Activated CD4-positive, CD25-positive, alpha-beta regulatory T cell treated with anti-CD3 and anti-CD28 coated beads, Interleukin-2, amount 50 U/mL, for 24 hours (primary cell): ENCODE measurements around the gene ZNF184.
A peak's percentile ranks its signal among the peaks of the same experiment; 100 is the strongest.
"Not testable (repeated sequence)": the region's sequence is repeated elsewhere in the genome, so short reads cannot be mapped to it uniquely, and the experiment has no call there.

Source experiments
- ATAC-seq, 2 donors: fragments of 150-1000 bp; cut with Tn5 transposase; one replicate each; pipeline ENCODE4 v1.10.0; 2021; ENCODE audit warnings: mild to moderate bottlenecking in 1 of 2, moderate library complexity in 1 of 2

ZNF184 gene

GRCh38 chr6:27478706-27479318, 5.9 kb upstream of the ZNF184 start:
- peak; percentile 83 to 85 for ATAC-seq

- ATAC-seq: peak; percentile 0 to 5
Measured at GRCh38 chr6:27478141-27478705, 5.3 kb upstream of the ZNF184 start.

GRCh38 chr6:27477318-27478013, 4.6 kb upstream of the ZNF184 start:
- no peak for ATAC-seq

- no peak for ATAC-seq
Measured at GRCh38 chr6:27476090-27476489, 3.2 kb upstream of the ZNF184 start.

GRCh38 chr6:27474672-27475071, 1.8 kb upstream of the ZNF184 start:
- ATAC-seq: no peak

GRCh38 chr6:27474172-27474465, 1.2 kb upstream of the ZNF184 start:
- ATAC-seq: no peak

- ATAC-seq: peak; percentile 39 to 40
Measured at GRCh38 chr6:27472182-27472616, 706 bp downstream of the ZNF184 start.

- ATAC-seq: no peak
Measured at GRCh38 chr6:27471365-27472115, 1.4 kb downstream of the ZNF184 start.

GRCh38 chr6:27470023-27470422, 2.9 kb downstream of the ZNF184 start:
- ATAC-seq: no peak

- ATAC-seq: no peak
Measured at GRCh38 chr6:27468334-27468733, 4.6 kb downstream of the ZNF184 start.

- ATAC-seq: no peak
Measured at GRCh38 chr6:27452496-27452897, 20.4 kb downstream of the ZNF184 start.

GRCh38 chr6:27451660-27452390, 21.1 kb downstream of the ZNF184 start:
- no peak for ATAC-seq

GRCh38 chr6:27448456-27448855, 24.4 kb downstream of the ZNF184 start:
- no peak for ATAC-seq

GRCh38 chr6:27442932-27443331, 30.0 kb downstream of the ZNF184 start:
- no peak for ATAC-seq

- ATAC-seq: no peak
Measured at GRCh38 chr6:27441001-27441400, 31.9 kb downstream of the ZNF184 start.

GRCh38 chr6:27439371-27439770, 33.5 kb downstream of the ZNF184 start:
- no peak for ATAC-seq

GRCh38 chr6:27433714-27434113, 39.2 kb downstream of the ZNF184 start:
- ATAC-seq: no peak

- no peak for ATAC-seq
Measured at GRCh38 chr6:27428966-27429365, 43.9 kb downstream of the ZNF184 start.

- no peak for ATAC-seq
Measured at GRCh38 chr6:27428502-27428901, 44.4 kb downstream of the ZNF184 start.

GRCh38 chr6:27426045-27426620, 46.8 kb downstream of the ZNF184 start:
- no peak for ATAC-seq

GRCh38 chr6:27424851-27425250, 48.1 kb downstream of the ZNF184 start:
- ATAC-seq: not testable (repeated sequence)

- ATAC-seq: no peak
Measured at GRCh38 chr6:27422651-27423332, 50.1 kb downstream of the ZNF184 start.
